GM12891 (cell line): Measurements from ENCODE around the gene ENTPD2.

ENCODE experiments used
- PAX5 ChIP-seq: IDR thresholded peaks from 2 replicates; pipeline ENCODE4 v1.6.1; 2011; ENCODE audit warnings: low read length, moderate library complexity, mild to moderate bottlenecking; ENCODE audit not compliant: insufficient read depth, severe bottlenecking
- POLR2A ChIP-seq: IDR thresholded peaks from 2 replicates; pipeline ENCODE4 v1.6.1; 2011; ENCODE audit warnings: low read depth, low read length, control low read depth
- POLR2AphosphoS5 ChIP-seq: IDR thresholded peaks from 2 replicates; pipeline ENCODE4 v1.6.1; 2011; ENCODE audit warnings: low read depth, low read length, control low read depth
- TAF1 ChIP-seq: IDR thresholded peaks from 2 replicates; pipeline ENCODE4 v1.6.1; 2011; ENCODE audit warnings: low read depth, low read length, control low read depth

GRCh38 chr9:137037035-137037434 lies 16.8 kb downstream of the ENTPD2 start:
- TF ChIP-seq TAF1 = no peak
- no peak for TF ChIP-seq POLR2A
- no peak for TF ChIP-seq POLR2AphosphoS5
- no peak for TF ChIP-seq PAX5
